ENCODE measurements around the gene BCAS4.
A peak's percentile ranks its signal among the peaks of the same experiment; 100 is the strongest.

The BCAS4 gene

DNA sequence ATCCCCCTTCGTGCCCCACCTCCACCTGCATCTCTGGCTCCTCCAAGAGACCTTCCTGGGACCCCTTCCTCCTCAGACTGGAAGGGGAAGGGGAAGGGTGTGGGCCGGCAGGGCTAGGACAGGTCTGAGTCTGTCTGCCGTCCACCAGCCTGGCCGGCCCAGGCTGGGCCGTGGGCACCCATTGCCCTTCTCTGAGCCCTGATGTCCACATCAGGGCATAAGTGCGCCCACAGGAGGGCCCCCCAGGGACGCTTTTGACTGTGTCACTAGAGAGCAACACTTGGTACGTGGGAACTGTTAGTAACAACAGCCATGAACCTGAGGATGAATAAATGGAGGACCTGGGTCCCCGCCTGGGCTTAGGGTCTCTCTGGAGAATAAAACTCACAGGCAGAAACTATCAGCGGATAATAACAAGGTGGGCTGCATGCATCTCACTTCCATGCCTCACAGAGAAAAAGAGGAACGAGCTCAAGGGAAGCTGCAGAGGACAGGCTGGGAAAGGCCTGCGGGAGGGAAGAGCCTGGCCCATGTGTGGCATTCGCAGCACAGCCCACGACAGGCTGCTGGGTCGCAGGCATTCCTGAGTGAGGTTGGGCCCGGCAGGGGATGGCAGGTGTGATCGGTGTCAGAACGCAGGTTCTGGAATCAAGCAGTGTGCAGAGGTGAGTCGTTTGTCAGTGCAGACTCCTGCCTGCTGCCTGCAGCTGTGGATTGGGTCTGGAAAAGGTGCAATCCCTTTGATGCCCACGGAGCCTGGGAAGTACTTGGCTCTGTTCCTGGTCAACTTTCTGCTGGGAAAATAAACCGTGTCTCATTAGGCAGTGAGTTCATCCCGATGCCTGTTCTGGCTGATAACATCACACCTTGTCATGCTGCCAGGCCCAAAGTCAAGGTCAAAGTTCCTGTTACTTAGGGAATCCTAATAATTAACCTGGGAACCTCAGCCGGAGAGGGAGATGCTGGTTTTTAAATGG, 60.9 kb downstream of the BCAS4 start:
- no peak for ATAC-seq (ENCODE audit: low read depth)
- Mint-ChIP-seq H3K4me1 (peaks cover 20% of the 10 kb centered on the region), H3K4me3 (no peak overlapping the region)

DNA sequence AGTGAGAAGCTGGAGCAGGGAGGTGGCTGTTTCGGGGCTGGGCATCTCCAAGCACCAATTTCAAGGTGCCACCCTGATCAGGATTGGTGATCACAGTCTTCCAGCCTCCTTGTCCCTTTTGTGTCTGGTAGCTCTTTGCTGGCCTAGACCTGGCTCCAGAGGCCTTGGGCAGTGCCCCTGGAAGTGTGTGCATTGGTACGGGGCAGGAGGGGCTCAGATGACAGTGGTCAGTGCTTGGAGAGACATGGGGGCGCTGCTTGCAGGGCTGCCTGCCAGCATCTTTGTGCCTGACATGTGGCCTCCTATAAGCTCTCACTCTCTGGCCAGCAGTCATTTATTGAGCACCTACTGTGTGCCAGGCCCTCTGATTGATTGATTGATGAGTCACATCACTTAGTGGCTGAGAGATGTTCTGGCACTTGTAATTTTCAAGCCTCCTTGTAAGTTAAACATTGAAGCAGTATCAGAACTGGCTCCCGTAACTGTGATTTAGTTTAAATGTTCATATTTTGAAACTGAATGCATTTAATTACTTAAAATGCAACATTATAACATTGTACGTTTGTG, 61.7 kb downstream of the BCAS4 start:
- Mint-ChIP-seq H3K4me1 (peaks cover 20% of the 10 kb centered on the region), H3K27me3 (no peaks in the 10 kb centered on the region), H3K36me3 (peaks cover 13% of the 10 kb centered on the region), H3K27ac (no peak overlapping the region), H3K9me3 (no peaks in the 10 kb centered on the region), H3K4me3 (no peak overlapping the region)
- DNase-seq (ENCODE audit: low spot score in 2 of 2) (no peak), ATAC-seq (ENCODE audit: low read depth) (no peak)

More for the DNA sequence above, 60.9 kb downstream of the BCAS4 start:
- Mint-ChIP-seq H3K27ac (no peak overlapping the region), H3K36me3 (peaks cover 13% of the 10 kb centered on the region), H3K27me3 (no peaks in the 10 kb centered on the region), H3K9me3 (no peaks in the 10 kb centered on the region)
- no peak for DNase-seq (ENCODE audit: low spot score in 2 of 2)

DNA sequence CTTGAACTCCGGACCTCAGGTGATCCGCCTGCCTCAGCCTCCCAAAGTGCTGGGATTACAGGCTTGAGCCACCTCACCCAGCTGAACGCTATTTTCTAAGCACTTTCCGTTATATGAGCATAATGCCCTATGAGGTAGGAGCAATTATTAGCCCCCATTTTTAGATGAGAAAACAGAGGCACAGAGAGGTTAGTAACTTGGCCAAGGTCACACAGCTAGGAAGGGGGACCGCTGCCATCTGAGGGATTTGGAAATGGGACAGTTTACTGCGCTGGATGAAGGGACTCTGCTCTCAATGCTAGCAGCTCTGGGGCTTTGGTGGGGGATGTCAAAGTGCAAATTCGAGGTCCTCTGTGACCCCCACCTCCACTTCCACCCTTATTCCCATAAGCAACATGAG, 62.5 kb downstream of the BCAS4 start:
- no peaks in the 10 kb centered on the region for H3K27me3 Mint-ChIP-seq
- ATAC-seq (ENCODE audit: low read depth), result no peak
- H3K9me3 Mint-ChIP-seq, result no peaks in the 10 kb centered on the region
- peaks cover 17% of the 10 kb centered on the region for H3K36me3 Mint-ChIP-seq
- peaks cover 22% of the 10 kb centered on the region for H3K4me1 Mint-ChIP-seq
- DNase-seq (ENCODE audit: low spot score in 2 of 2), result no peak
- no peak overlapping the region for H3K27ac Mint-ChIP-seq
- H3K4me3 Mint-ChIP-seq, result no peak overlapping the region

DNA sequence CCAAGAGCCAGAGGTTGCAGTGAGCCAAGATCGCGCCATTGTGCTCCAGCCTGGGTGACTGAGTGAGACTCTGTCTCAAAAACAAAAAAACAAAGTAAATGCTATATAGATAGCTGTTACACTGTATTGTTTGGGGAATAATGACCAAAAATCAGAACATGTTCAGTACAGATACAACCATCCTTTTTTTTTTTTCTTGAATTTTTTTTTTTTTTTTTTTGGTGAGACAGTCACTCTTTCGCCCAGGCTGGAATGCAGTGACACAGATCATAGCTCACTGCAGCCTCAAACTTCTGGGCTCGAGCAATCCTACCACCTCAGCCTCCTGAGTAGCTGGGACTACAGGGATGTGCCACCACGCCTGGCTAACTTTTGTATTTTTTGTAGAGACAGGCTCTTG, 63.7 kb downstream of the BCAS4 start:
- peaks cover 18% of the 10 kb centered on the region for H3K36me3 Mint-ChIP-seq
- peaks cover 23% of the 10 kb centered on the region for H3K4me1 Mint-ChIP-seq
- no peak overlapping the region for H3K4me3 Mint-ChIP-seq
- H3K9me3 Mint-ChIP-seq, result no peaks in the 10 kb centered on the region
- H3K27ac Mint-ChIP-seq, result no peak overlapping the region
- H3K27me3 Mint-ChIP-seq, result no peaks in the 10 kb centered on the region
- ATAC-seq (ENCODE audit: low read depth) (no peak), DNase-seq (ENCODE audit: low spot score in 2 of 2) (no peak)

DNA sequence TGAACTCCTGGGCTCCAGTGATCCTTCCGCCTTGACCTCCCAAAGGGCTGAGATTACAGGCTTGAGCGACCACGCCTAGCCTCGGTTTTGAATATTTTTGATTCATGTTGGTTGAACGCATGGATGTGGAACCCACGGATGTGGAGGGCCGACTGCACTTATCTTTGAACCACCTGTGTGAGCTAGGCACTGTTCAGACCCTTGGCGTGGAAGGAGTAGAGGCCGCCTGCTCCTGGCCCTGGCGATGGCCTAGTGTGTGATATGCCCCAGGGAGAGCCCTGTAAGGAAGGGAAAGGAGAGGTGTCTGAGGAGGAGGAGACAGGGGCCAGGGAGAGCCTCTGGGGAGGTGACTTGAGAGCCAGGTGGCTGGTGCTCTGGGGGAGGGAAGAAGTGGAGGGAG, 64.3 kb downstream of the BCAS4 start:
- ATAC-seq (ENCODE audit: low read depth) (peak; percentile 24), DNase-seq (ENCODE audit: low spot score in 2 of 2) (no peak)
- no peaks in the 10 kb centered on the region for H3K27me3 Mint-ChIP-seq
- peaks cover 23% of the 10 kb centered on the region for H3K4me1 Mint-ChIP-seq
- peak overlapping the region; percentile 77 for H3K27ac Mint-ChIP-seq
- peaks cover 20% of the 10 kb centered on the region for H3K36me3 Mint-ChIP-seq
- H3K9me3 Mint-ChIP-seq, result no peaks in the 10 kb centered on the region
- H3K4me3 Mint-ChIP-seq, result peak overlapping the region; percentile 9

DNA sequence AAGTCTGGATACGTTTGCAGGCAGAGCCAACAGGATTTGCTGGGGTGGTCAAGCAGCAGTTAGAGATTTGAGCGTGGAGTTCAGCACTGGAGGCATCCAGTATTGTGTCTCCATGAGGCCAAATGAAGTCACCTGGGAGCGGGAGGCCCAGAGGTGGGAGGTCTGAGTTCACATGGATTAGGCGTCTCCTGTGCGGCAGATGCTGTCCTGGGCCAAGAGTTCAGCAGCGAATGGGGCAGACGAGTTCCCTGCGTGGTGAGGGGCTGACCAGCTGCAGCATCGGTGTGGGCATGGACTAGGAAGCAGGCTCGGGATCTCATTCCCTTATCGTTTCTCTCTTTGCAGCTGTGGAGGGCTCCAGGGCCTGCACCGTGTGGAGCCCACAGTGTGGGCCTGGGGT, 66.2 kb downstream of the BCAS4 start:
- no peak for ATAC-seq (ENCODE audit: low read depth)
- Mint-ChIP-seq H3K27ac (peak overlapping the region; percentile 55), H3K4me3 (no peak overlapping the region)

DNA sequence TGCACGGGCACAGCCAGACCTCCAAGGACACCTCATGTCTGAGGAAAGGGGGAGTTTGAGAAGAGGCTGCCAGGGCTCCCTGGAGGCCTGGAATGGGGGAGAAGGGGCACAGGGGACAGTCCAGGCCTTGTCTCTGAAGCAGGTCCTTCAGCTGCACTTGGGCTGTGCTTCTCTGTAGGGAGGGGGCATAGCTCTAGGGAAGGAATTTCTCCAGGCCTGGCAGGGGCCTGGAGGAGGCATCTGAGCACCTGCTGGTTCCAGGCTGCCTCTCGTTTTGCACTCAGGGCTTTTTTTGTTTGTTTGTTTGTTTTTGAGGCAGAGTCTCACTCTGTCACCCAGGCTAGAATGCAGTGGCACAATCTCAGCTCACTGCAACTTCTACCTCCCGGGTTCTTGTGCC, 67.7 kb downstream of the BCAS4 start:
- no peaks in the 10 kb centered on the region for H3K27me3 Mint-ChIP-seq
- ATAC-seq (ENCODE audit: low read depth) (no peak), DNase-seq (ENCODE audit: low spot score in 2 of 2) (no peak)
- H3K36me3 Mint-ChIP-seq, result peaks cover 14% of the 10 kb centered on the region
- no peak overlapping the region for H3K27ac Mint-ChIP-seq
- H3K4me3 Mint-ChIP-seq, result no peak overlapping the region
- H3K9me3 Mint-ChIP-seq, result no peaks in the 10 kb centered on the region
- peaks cover 19% of the 10 kb centered on the region for H3K4me1 Mint-ChIP-seq

More for the DNA sequence above, 66.2 kb downstream of the BCAS4 start:
- H3K4me1 Mint-ChIP-seq, result peaks cover 19% of the 10 kb centered on the region
- no peaks in the 10 kb centered on the region for H3K27me3 Mint-ChIP-seq
- no peaks in the 10 kb centered on the region for H3K9me3 Mint-ChIP-seq
- no peak for DNase-seq (ENCODE audit: low spot score in 2 of 2)
- peaks cover 14% of the 10 kb centered on the region for H3K36me3 Mint-ChIP-seq

DNA sequence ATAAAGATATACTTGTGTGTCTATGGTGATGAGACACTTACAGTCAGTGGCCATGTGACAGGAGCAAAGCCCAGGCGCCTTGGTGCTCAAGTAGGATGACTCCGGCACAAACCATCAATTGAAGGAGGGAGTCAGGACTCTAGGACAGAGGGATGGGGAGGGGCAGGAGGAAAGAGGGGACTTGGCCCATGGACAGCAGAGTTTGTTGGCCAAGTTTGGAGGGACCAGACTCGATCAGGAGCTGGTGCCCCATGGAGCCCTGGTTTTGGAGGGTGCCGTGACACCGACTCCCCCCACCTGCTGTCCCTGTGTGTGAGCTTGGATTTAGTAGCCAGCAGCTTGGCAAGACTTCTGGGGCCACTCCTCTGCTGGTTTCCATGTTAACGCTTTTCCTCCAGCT, 70.3 kb downstream of the BCAS4 start:
- no peak for DNase-seq (ENCODE audit: low spot score in 2 of 2)
- no peak for ATAC-seq (ENCODE audit: low read depth)
- Mint-ChIP-seq H3K9me3 (no peaks in the 10 kb centered on the region), H3K27ac (no peak overlapping the region), H3K4me3 (no peak overlapping the region), H3K4me1 (peaks cover 13% of the 10 kb centered on the region), H3K36me3 (peaks cover 13% of the 10 kb centered on the region), H3K27me3 (no peaks in the 10 kb centered on the region)

DNA sequence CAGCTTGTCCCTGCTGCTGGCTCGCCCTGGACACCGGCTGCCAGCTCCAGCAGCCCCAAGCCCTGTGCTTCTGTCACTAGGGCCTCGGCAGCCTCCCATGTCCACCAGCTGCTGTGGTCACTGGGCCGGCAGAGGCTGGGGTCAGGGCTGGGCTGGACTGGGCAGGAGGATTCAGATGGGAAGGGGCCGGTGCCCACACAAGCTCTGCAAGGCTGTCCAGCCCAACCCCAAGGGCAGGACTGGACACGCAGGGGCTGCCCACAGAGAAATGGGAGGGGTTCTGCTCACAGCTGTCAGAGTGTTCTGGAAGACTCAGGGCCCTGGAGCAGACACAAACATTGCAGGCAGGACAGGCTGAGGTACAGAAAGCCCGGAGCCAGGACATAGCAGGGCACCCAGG, 70.7 kb downstream of the BCAS4 start:
- H3K4me3 Mint-ChIP-seq, result no peak overlapping the region
- H3K27me3 Mint-ChIP-seq, result no peaks in the 10 kb centered on the region
- no peak overlapping the region for H3K27ac Mint-ChIP-seq
- H3K36me3 Mint-ChIP-seq, result peaks cover 13% of the 10 kb centered on the region
- DNase-seq (ENCODE audit: low spot score in 2 of 2) (no peak), ATAC-seq (ENCODE audit: low read depth) (no peak)
- no peaks in the 10 kb centered on the region for H3K9me3 Mint-ChIP-seq
- peaks cover 11% of the 10 kb centered on the region for H3K4me1 Mint-ChIP-seq

DNA sequence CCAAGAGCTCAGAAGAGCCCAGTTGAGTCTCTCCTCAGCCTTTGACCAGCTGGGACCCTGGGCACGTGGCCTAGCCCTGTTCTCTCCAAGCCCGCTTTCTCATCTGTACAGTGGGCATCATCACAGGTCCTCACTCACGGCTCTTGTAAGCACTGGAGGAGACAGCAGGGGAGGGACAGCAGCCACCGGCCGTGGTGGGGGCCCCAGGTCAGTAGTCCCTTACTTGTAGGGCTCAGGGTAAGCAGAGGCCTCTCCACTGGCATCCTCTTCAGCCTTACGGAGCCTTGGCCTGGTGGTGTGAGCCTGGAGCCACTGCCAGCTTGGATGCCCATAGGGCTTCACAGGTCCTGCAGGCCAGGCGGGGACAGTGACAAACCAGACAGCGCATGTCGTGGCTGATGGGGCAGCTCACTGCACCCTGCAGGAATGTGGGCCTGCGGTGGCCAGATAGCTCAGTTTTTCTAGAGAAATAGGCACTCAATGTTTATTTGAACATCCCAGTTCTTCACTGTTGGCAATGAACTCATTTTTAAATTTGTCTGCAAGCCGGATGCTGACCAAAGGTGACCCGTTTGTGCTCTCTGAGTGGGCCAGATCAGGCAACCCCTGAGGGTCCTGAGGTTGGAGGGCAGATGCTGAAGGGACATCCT, 71.3 kb downstream of the BCAS4 start:
- H3K9me3 Mint-ChIP-seq, result no peaks in the 10 kb centered on the region
- peaks cover 11% of the 10 kb centered on the region for H3K4me1 Mint-ChIP-seq
- no peak overlapping the region for H3K4me3 Mint-ChIP-seq
- DNase-seq (ENCODE audit: low spot score in 2 of 2), result no peak
- peaks cover 13% of the 10 kb centered on the region for H3K36me3 Mint-ChIP-seq
- no peaks in the 10 kb centered on the region for H3K27me3 Mint-ChIP-seq
- no peak overlapping the region for H3K27ac Mint-ChIP-seq
- ATAC-seq (ENCODE audit: low read depth), result no peak

DNA sequence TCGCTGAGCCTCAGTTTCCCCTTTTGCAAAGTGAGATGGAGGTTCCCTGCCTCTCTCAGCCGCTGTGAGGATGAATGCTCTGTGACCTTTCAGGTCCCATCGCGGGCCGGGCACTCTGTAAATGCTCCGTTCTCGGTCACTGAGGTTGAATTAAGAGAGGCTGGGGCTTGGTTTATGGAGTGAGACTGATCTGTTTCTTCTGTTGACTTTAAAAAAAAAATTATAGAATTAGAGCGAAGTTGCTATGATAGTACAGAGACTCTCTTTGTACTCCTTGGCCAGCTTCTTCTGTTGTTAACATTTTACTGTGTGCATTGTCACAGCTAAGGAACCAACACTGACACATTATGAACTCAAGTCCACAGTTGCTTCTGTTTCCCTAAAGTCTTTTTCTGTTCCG, 72.0 kb downstream of the BCAS4 start:
- Mint-ChIP-seq H3K27me3 (no peaks in the 10 kb centered on the region), H3K4me1 (peaks cover 13% of the 10 kb centered on the region), H3K36me3 (peaks cover 13% of the 10 kb centered on the region), H3K27ac (no peak overlapping the region), H3K9me3 (no peaks in the 10 kb centered on the region), H3K4me3 (no peak overlapping the region)
- DNase-seq (ENCODE audit: low spot score in 2 of 2) (no peak), ATAC-seq (ENCODE audit: low read depth) (no peak)

DNA sequence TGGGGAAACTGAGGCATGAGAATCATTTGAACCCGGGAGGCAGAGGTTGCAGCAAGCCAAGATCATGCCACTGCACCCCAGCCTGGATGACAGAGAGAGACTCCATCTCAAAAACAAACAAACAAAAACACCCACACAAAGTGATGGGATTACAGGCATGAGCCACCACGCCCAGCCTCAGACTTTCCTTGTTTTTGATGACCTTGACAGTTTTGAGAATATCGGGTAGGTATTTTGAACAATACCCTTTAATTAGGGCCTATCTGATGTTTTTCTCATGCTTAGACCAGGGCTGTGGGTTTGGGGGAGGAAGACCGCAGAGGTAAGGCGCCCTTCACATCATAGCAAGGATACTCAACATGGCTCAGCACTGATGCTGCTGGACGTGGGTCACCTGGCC, 72.9 kb downstream of the BCAS4 start:
- Mint-ChIP-seq H3K4me1 (peaks cover 8% of the 10 kb centered on the region), H3K27ac (no peak overlapping the region), H3K36me3 (peaks cover 7% of the 10 kb centered on the region), H3K4me3 (no peak overlapping the region), H3K27me3 (no peaks in the 10 kb centered on the region), H3K9me3 (no peaks in the 10 kb centered on the region)
- no peak for ATAC-seq (ENCODE audit: low read depth)
- DNase-seq (ENCODE audit: low spot score in 2 of 2), result no peak

DNA sequence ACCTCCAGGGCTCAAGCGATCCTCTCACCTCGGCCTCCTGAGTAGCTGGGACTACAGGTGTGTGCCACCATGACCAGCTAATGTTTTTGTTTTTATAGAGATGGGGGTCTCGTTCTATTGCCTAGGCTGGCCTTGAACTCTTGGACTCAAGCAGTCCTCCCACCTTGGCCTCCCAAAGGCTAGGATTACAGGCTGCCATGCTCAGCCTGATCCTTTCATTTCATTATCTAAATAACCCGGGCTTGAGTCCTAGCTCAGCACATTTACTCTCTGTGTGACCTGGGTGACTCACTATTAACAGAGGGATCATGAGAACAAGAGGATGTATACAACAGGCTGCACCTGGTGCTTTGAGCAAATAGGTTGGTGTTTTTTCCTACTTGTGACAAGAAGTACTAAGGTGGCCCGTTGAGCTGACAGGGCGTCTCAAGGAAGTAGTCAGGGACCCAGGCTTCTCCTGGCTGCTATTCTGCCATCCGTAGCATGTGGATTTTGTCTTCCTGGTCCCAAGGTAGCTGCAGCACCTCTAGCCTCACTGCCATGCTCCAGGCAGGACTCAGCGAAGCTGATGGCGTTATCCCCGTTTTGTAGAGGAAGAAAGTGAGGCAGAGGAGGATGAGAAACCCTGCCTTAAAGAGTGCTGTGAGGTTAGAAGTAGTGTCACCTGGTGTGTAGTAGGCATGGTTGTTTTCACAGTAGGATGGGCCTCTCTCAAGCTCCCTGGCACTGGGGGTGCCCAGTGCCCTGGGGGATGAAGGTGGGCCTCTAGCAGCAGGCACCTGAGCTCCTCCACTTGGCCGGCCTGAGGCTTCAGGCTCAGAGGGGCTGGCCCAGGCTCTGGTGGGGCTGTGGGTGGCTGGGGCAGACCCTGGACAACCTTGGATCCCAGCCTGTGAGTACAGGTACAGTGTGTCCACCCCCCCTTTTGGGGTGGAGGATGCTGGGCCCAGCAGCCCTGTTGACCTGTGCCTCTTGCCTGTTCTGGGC, 73.9 kb downstream of the BCAS4 start:
- Mint-ChIP-seq H3K27me3 (no peaks in the 10 kb centered on the region), H3K9me3 (no peaks in the 10 kb centered on the region), H3K27ac (peak overlapping the region; percentile 82), H3K36me3 (peaks cover 7% of the 10 kb centered on the region), H3K4me3 (no peak overlapping the region), H3K4me1 (peaks cover 8% of the 10 kb centered on the region)
- DNase-seq (ENCODE audit: low spot score in 2 of 2), result no peak
- no peak for ATAC-seq (ENCODE audit: low read depth)
